Measurements from ENCODE around the gene ZNF148.

- TF ChIP-seq REST (IDR thresholded peaks at IDR 0.05; ENCODE audit: insufficient read depth in 1 of 2, low read depth in 2 of 2, low read length in 1 of 2) (no peak), CTCF (IDR thresholded peaks at IDR 0.05) (no peak), TCF7L2 (IDR thresholded peaks at IDR 0.05; ENCODE audit: low read depth, low read length) (no peak)
Measured at GRCh38 chr3:125381314-125381713, 6.2 kb upstream of the ZNF148 start.
